ENCODE measurements around the gene RHOH.
A peak's percentile ranks its signal among the peaks of the same experiment; 100 is the strongest.

The RHOH gene

GRCh38 chr4:40195182-40196177 is 1.4 kb upstream of the RHOH start:
- no peaks in the 10 kb centered on the region for H3K36me3 ChIP-seq (ENCODE audit: insufficient read depth)
- peak overlapping the region; percentile 57 for H3K4me2 ChIP-seq
- no peak overlapping the region; the same call in 1 of the 2 replicates for H3K9ac ChIP-seq
- peaks cover 16% of the 10 kb centered on the region for H3K4me1 ChIP-seq (ENCODE audit: low read depth, poor library complexity, severe bottlenecking)
- H4K20me1 ChIP-seq (ENCODE audit: insufficient read depth) = no peaks in the 10 kb centered on the region
- peak overlapping the region; percentile 49; the same call in 1 of the 2 replicates for H3K27ac ChIP-seq
- H2AFZ ChIP-seq (ENCODE audit: low read depth) = no peak overlapping the region
- no peaks in the 10 kb centered on the region for H3K27me3 ChIP-seq (ENCODE audit: insufficient read depth, low read depth)
- no peak overlapping the region for H3K4me3 ChIP-seq (IDR thresholded peaks at IDR 0.05; ENCODE audit: insufficient read depth, low read depth, low read length)
- H3K79me2 ChIP-seq (ENCODE audit: insufficient read depth, low read depth) = peaks cover 10% of the 10 kb centered on the region; the same call in 1 of the 2 replicates
- no peak for TF ChIP-seq CTCF (conservative IDR thresholded peaks at IDR 0.05; ENCODE audit: low read depth, low read length)

GRCh38 chr4:40196272-40196671 is 559 bp upstream of the RHOH start:
- Histone ChIP-seq H3K36me3 (ENCODE audit: insufficient read depth) (no peaks in the 10 kb centered on the region), H3K4me2 (peak overlapping the region; percentile 57), H3K27ac (peak overlapping the region; percentile 49)

GRCh38 chr4:40197879-40198689 is 1.3 kb downstream of the RHOH start:
- H3K4me2 ChIP-seq = peak overlapping the region; percentile 71
- H3K27me3 ChIP-seq (ENCODE audit: insufficient read depth, low read depth) = no peaks in the 10 kb centered on the region
- 0 out of 2 replicates have a peak overlapping the region, but pooled peaks have one; percentile 10 for H2AFZ ChIP-seq (ENCODE audit: low read depth)
- no peaks in the 10 kb centered on the region for H4K20me1 ChIP-seq (ENCODE audit: insufficient read depth)
- H3K9ac ChIP-seq = peak overlapping the region; percentile 42; the same call in 1 of the 2 replicates
- peaks cover 38% of the 10 kb centered on the region for H3K4me1 ChIP-seq (ENCODE audit: low read depth, poor library complexity, severe bottlenecking)
- H3K27ac ChIP-seq = peak overlapping the region; percentile 49
- H3K79me2 ChIP-seq (ENCODE audit: insufficient read depth, low read depth) = peaks cover 25% of the 10 kb centered on the region; the same call in 1 of the 2 replicates
- no peak for TF ChIP-seq CTCF (conservative IDR thresholded peaks at IDR 0.05; ENCODE audit: low read depth, low read length)
- H3K36me3 ChIP-seq (ENCODE audit: insufficient read depth) = no peaks in the 10 kb centered on the region
- H3K4me3 ChIP-seq (IDR thresholded peaks at IDR 0.05; ENCODE audit: insufficient read depth, low read depth, low read length) = no peak overlapping the region

More at GRCh38 chr4:40196272-40196671, 559 bp upstream of the RHOH start:
- no peak overlapping the region for H3K4me3 ChIP-seq (IDR thresholded peaks at IDR 0.05; ENCODE audit: insufficient read depth, low read depth, low read length)
- H3K27me3 ChIP-seq (ENCODE audit: insufficient read depth, low read depth) = no peaks in the 10 kb centered on the region
- TF ChIP-seq CTCF (conservative IDR thresholded peaks at IDR 0.05; ENCODE audit: low read depth, low read length) = no peak
- H3K79me2 ChIP-seq (ENCODE audit: insufficient read depth, low read depth) = peaks cover 13% of the 10 kb centered on the region; the same call in 1 of the 2 replicates
- H3K4me1 ChIP-seq (ENCODE audit: low read depth, poor library complexity, severe bottlenecking) = peaks cover 24% of the 10 kb centered on the region
- H3K9ac ChIP-seq = peak overlapping the region; percentile 42; the same call in 1 of the 2 replicates
- H4K20me1 ChIP-seq (ENCODE audit: insufficient read depth) = no peaks in the 10 kb centered on the region
- H2AFZ ChIP-seq (ENCODE audit: low read depth) = no peak overlapping the region; the same call in 1 of the 2 replicates

- no peaks in the 10 kb centered on the region for H3K36me3 ChIP-seq (ENCODE audit: insufficient read depth)
- no peak overlapping the region for H3K4me3 ChIP-seq (IDR thresholded peaks at IDR 0.05; ENCODE audit: insufficient read depth, low read depth, low read length)
- H3K79me2 ChIP-seq (ENCODE audit: insufficient read depth, low read depth) = peaks cover 25% of the 10 kb centered on the region; the same call in 1 of the 2 replicates
- H3K4me2 ChIP-seq = peak overlapping the region; percentile 71
- no peak for TF ChIP-seq CTCF (conservative IDR thresholded peaks at IDR 0.05; ENCODE audit: low read depth, low read length)
- H2AFZ ChIP-seq (ENCODE audit: low read depth) = no peak overlapping the region
- H3K27ac ChIP-seq = peak overlapping the region; percentile 75; the same call in 1 of the 2 replicates
- H3K4me1 ChIP-seq (ENCODE audit: low read depth, poor library complexity, severe bottlenecking) = peaks cover 38% of the 10 kb centered on the region
- no peaks in the 10 kb centered on the region for H3K27me3 ChIP-seq (ENCODE audit: insufficient read depth, low read depth)
- peak overlapping the region; percentile 42; the same call in 1 of the 2 replicates for H3K9ac ChIP-seq
- no peaks in the 10 kb centered on the region for H4K20me1 ChIP-seq (ENCODE audit: insufficient read depth)
Measured at GRCh38 chr4:40199179-40199670, 2.4 kb downstream of the RHOH start.

All from KMS-11 (cell line).